ENCODE data around the gene SLC25A29.

- TF ChIP-seq POLR2A (IDR thresholded peaks at IDR 0.05) (no peak), POLR2AphosphoS5 (IDR thresholded peaks at IDR 0.05) (no peak), CTCF (IDR thresholded peaks at IDR 0.05) (no peak)
Measured at GRCh38 chr14:100288382-100289185, 17.7 kb downstream of the SLC25A29 start.

All from breast epithelium (tissue), 3 donors.